SH-SY5Y (cell line): ENCODE data around the gene KRT26.

Experiments
- GATA2 ChIP-seq: IDR thresholded peaks from 2 replicates; pipeline ENCODE4 v1.6.1; 2011; ENCODE audit warnings: mild to moderate bottlenecking, low read depth, low read length
- GATA3 ChIP-seq: IDR thresholded peaks from 2 replicates; pipeline ENCODE4 v1.6.1; 2011; ENCODE audit warnings: low read depth, mild to moderate bottlenecking, low read length, moderate library complexity

- no peak for TF ChIP-seq GATA2
- no peak for TF ChIP-seq GATA3
These were observed 10.4 kb upstream of the KRT26 start, which contains the start of gene KRT27 for GRCh38 chr17:40782450-40782849.
